Measurements from ENCODE around the gene PTPRN2. TPM values are rescaled to one million over a fixed set of nuclear protein-coding genes. Genes with fewer than 3 reads are reported as not detected.

PTPRN2 gene
- total RNA-seq, 1 donor from 2014 or later: 0.72 TPM

DNA sequence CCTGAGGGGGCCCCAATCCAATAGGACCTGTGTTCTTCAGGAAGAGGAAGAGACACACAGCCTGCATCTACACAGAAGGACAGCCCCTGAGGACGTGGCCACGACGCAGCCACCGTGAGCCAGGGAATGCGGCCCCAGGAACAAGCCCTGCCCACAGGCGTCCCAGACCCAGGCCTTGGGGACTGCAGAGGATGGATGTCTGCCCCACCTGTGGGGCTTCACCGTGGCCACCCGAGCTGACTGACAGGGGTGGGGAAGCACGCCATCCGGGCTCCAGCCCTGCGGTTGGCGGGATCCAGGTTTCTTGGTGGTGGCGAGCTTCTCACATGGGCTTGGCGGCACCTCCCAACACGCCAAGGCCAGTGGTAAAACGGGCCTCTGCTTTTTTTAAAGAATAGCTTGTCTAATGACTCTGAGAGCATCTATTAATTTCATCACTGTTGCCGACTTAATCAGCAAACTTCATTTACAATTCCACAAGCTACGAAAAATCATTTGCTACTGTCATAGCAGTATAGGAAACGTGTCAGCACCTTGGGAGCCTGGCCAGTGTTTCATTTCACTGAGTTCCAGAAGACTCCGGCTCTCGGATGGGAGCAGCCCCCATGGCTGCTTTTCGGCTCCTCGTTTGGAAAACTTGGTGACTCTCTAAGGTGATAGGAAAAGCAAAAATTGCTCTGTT, 584.0 kb downstream of the PTPRN2 start:
- DNase-seq (ENCODE audit: low spot score): no peak

DNA sequence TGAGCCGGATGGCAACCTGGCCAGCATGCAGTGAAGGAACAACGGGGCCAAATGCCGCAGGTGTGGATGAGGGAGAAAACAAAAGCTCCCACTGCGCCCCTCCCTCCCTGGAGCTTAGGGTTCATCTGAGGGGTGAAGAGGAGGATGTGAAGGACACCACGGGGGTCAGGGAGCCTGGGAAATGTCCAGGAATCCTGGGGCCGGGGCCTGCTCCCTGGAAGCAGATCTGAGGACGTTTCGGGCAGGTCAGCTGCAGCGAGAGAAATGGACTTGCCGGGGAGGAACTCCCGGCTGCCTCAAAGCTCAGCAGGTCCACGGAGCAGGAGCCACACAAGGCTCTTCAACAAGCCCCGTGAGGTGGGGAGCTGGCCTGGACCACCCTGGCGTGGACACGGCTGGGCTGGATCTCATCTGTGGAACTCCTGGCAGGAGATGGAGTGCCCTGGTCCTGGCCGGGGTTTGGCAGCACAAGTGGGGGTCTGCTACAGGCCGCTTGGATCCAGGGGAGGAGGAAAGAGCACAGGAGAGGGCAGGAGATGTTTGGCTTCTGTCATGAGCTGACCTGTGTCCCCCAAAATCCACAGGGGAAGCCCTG, 585.0 kb downstream of the PTPRN2 start:
- no peak for DNase-seq (ENCODE audit: low spot score)

DNA sequence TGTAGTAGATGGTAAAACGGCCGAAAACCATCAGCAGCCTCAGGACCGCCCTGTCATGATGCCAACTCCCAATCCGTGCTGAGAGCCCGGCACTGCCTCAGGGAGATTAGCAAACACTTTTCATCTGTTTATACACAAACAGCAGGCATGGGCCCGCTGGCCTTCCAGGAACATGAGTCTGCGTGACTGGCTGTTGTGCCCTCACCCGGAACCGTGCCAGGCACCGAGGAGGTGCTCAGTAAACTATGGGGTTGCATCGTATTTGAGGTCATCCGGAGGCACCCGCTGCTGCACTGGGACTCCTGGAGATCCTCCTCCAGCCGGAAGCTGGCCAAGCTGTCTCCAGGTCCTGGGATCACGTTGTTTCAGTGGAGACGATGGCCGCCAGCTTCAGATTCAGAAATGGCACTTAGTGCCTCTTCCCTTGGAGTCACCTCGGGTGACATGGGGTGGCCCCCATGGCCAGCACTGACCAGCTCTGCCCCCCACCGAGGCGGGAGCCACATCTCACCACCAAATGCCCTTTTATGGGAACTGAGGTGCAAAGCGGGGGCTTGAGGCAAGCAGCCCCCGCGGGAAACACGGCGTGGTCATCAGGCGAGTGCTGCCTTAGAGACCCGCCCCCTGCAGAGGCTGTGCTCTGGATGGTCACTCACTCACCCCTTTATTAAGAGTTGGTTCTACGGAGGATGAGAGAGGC, 585.9 kb downstream of the PTPRN2 start:
- no peak for DNase-seq (ENCODE audit: low spot score)

DNA sequence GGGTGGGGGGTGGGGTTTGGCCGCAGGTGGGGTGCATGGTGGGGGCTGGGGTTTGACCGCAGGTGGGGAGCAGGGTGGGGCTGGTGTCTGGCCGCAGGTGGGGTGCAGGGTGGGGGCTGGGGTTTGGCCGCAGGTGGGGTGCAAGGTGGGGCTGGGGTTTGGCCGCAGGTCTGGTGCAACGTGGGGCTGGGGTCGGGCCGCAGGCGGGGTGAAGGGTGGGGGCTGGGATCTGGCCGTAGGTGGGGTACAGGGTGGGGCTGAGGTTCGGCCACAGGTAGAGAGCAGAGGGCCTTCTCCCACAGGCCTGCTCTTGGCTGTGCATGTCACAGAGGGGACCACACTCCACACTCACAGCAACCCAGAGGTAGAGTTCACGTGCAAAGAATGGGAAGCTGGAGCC, 586.6 kb downstream of the PTPRN2 start:
- no peak for DNase-seq (ENCODE audit: low spot score)

DNA sequence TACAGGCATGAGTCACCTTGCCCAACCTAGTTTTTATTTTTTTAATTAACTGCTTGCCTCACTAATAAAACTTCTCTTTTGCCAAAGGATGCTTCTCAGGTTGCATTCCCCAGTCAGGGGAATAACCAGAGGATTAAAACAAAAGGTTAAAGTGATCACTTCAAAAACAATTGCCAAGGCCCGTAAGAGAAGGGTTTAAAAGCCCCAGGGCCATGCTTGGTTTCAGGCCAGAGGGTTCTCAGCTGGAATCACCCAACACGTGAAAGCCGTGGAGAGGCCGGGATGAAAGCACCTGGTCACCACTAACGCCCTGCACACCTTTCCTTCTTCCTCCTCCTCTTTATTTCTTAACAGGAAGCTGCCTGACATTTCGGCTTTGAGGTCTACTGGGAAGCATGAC, 587.5 kb downstream of the PTPRN2 start:
- no peak for DNase-seq (ENCODE audit: low spot score)

DNA sequence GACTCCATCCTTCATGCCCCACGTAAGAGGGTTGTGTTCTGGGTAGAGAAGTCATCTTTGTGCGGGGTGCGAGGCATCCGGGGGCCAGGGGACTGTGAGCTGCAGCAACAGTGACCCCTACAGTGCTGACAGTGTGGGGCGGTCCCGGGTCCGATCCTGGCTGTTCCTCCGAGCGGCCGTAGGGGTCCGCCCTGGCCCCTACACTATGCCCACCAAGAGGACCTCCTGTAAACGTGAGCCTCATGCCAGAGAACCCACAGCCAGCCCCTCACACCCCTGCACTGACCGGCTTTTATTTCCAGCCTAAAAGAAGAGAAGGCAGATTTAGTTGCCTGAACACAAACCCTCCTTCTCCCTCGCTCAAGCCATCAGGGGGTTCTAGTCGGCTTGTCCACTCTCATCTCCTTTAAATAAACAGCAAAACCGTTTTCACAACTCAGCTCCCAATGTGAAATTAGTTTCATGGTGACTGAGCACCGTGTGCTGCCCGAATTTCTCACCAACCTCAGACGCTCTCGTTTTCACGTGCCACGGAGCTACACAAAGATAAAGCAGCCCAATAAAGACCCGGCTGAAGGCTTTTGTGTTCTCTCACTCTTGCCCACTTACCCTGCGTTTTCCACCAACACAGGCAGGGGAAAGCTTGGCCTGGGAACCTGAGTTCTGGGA, 588.6 kb downstream of the PTPRN2 start:
- no peak for DNase-seq (ENCODE audit: low spot score)

DNA sequence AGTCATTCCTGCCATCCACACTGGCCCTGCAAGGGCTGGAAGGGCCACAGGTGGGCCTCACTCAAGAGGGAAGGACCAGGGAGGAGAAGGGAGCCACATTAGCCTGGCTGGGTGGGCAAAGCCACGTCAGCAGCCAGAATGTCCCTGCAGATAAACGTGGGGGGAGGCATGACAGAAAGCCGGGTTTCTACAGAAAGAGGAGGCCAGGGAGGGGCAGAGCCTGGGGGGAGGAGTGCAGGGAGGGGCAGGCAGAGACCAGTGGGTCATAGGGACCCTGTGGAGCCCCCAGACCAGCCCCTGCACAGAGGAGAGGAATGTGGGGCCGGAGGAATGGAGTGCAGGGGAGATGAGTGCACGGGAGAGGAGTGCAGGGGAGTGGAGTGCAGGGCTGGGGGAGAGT, 590.2 kb downstream of the PTPRN2 start:
- DNase-seq (ENCODE audit: low spot score): no peak

DNA sequence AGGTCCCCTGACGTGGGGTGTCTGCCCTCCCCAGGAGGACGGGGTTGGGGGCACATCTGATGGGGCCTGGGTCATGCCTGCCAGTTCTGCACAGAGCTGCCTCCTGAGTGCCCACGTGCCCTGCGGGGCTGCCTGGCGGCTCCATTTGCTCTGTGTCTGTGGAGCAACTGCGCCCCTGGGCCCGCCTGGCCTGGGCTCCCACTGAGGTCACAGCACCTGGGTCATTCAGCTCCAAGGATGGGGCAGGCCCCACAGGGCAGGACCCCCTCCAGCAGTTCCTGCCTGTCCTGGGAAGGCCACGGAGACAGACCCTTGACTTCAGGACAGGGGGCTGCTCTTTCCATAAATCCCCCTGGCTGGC, 590.6 kb downstream of the PTPRN2 start:
- no peak for DNase-seq (ENCODE audit: low spot score)

DNA sequence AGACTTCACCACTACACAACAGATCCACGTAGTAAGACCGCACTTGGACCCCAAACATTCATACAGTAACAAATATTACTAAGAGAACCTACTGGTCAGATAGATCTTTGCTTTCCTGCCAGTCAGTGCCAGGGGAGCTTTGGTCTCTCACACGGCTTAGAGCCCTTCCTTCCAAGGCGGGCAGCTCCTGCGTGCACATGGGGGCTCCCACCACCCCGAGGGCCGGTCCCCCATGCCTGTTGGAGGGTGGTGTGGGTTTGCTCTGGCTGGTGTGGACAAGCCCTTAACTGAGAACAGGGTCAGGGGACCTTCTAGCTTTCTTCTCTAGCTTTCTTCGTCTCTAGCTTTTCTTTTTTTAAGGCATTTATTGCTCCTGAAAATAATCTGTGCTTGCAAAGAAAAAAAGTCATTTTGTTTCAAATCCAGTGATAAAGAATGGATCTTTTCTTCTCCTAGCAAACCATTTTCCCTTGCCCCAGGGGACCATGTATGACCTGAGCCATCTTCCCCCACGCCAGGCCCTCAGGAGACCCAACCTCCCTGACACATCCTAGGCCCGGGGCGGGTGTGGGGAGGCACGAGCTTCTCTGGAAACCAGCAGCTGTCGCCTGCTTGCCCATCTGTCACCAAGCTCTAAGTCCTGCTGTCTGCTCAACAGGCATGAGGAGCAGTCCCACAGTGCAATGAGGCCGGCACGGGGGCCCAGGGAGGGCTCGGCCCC, 591.1 kb downstream of the PTPRN2 start:
- no peak for DNase-seq (ENCODE audit: low spot score)

DNA sequence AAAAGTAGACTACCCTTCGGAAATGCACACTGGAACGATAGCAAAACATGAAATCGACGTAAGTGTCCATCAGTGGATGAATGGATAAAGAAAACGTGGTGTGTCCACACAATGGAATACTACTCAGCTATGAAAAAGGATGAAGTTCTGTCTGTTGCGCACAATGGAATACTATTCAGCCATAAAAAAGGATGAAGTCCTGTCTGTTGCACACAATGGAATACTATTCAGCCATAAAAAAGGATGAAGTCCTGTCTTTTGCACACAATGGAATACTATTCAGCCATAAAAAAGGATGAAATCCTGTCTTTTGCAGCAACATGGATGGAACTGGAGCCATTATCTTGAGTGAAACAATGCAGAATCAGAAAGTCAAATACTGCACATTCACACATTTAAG, 591.8 kb downstream of the PTPRN2 start:
- DNase-seq (ENCODE audit: low spot score): no peak

DNA sequence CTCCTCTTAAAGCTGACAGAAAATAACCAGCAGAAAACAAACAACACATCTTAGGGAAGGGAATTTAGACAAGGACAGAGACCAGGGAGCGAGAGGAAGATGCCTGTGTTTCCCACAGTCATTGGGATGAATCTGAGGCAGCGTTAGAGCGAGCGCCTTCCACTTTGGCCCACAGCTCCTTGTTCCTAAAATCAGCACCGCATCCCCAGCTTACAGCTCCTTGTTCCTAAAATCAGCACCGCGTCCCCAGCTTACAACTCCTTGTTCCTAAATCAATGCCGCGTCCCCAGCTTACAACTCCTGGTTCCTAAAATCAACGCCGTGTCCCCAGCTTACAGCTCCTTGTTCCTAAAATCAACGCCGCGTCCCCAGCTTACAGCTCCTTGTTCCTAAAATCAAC, 593.3 kb downstream of the PTPRN2 start:
- no peak for DNase-seq (ENCODE audit: low spot score)

DNA sequence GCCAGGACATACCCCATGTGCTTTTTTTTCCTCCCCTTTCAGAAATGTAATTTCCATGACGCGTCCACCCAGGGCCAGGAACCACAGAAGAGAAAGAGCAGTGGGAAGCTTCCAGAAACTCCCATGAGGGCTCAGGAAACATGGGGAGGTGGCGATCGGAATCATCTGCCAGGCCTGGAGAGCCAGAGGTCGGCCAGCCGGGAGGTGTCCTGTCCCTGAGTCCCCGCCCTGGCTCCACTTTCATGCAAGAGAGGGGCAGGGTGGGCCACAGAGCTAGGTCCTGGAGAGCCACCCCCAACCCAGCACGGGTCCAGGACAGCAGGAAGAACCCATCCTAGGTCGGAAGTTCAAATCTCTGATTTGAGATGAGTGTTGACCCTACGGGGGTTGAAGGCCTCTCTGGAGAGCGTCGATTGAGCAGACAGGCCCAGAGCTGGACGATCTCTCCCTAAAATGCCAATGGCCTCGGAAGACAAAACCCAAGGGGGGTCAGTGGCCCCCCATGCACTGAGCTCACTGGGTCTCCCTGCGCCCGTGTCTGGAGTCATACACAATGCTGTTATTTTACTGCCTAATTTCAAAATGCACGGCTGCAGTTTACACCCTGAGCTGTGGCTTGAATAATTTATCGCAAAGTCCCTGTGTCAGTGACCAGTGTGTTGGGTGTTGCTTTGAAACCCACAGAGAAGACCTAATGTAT, 594.1 kb downstream of the PTPRN2 start:
- no peak for DNase-seq (ENCODE audit: low spot score)

DNA sequence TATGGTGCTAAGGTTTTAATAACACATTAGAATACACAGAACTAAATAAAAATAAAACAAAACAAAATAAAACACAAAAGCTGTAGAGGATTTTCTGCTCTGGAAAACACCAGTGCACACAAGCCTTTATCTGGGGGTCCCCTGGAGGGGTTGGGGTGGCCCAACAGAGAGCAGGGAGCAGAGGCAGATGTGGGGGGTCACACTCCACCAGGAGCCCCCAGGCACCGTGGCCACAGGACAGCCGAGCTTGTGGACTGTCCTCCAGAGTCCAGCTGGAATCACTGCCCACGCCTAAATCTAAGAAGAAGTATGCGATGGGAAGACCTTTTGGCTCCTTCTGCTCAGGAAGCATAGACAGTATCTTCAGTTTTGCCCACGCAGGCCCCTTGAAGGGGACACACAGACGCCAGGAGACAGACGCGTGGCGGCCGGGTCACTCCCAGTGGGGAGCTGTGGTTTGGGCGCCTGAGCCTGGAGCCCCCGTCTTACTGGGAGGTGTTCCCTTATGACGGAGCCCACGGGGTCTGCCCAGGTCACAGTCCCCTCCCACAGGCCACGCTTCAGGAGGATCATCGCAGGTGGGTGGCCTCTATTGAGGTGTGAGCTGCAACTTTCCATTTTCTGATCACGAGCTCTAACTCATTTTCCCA, 595.0 kb downstream of the PTPRN2 start:
- DNase-seq (ENCODE audit: low spot score): no peak

DNA sequence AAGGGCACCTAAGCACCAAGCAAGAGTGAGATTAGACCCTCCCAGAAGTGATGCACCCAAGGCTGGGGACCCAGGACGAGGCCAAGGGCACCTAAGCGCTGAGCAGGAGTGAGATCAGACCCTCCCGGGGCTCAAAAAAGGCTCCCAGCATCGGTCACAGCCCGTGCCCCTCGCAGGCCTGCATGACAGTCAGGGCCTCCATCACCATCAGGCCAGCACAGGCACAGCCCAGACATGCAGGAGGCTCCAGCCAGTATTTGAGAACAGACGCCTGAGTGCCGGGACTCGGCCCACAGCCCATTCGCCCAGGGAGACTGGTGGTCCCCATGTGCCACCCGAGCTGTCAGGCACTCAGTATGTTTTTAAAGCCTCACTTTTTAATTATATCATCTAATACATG, 595.9 kb downstream of the PTPRN2 start:
- DNase-seq (ENCODE audit: low spot score): no peak

DNA sequence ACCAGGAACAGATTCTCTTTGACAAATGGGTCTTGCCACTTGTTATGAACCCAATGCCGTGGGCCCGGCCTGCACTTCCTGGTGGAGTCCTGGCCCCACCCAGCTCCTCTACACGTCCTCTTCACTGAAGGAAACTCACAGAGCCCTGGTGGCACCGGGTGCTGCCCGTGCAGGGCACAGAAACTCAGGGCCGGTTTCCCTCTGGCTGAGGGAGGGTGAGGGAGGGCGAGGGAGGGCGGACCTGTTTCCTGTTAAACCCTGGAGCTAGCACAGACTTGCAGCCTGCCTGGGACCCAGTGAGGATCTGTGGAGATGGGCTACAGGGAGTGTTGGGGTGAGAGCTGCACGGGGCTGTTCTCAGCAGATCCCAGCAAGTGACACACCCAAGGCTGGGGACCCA, 596.3 kb downstream of the PTPRN2 start:
- DNase-seq (ENCODE audit: low spot score): no peak

DNA sequence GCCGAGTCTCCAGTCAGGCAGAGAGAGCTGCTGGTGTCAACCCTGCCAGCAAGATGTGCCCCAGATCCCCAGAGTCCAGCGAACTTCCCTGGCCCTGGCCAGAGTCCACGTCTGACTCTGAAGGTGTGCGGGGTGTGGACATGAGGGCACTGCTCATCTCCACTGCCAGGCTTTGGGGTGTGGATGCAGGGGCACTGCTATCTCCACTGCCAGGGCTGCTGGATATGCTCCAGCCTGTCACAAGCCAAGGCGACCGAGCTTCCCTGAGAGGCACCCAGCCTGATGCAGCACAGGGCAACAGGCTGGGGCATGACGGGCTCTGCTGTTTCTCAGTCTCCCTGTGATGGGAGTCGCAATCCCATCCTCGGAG, 596.8 kb downstream of the PTPRN2 start:
- DNase-seq (ENCODE audit: low spot score): no peak

DNA sequence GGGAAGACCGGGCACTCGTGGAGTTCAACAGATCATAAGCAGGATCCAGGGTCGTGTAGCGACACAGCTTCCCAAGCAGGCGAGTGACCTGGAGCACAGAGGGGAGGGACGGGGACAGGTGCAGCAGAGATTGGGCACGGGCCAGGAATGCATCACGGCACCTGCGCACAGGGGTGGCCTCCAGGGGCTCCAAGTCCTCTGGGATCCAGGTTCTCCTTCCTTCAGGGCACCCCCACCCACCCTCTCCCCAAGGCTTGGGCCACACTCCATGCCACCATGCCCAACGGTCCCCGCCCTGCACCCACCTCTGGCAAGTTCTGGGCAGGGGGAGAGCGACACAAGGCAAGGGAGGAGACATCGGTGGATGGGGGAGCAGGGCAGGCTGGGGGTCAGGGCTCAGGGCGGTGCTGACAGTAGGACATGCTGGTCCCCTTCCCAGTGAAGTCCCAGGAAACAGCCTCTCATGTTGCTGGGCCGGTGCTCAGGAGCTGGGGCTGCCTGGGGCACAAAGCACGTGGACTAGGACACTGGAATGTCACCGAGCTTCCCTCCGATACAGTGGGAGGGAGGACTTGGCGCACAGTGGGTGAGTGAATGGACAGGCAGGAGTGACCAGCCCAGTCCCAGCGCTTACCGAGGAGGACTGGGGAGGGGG, 597.3 kb downstream of the PTPRN2 start:
- DNase-seq (ENCODE audit: low spot score): no peak

DNA sequence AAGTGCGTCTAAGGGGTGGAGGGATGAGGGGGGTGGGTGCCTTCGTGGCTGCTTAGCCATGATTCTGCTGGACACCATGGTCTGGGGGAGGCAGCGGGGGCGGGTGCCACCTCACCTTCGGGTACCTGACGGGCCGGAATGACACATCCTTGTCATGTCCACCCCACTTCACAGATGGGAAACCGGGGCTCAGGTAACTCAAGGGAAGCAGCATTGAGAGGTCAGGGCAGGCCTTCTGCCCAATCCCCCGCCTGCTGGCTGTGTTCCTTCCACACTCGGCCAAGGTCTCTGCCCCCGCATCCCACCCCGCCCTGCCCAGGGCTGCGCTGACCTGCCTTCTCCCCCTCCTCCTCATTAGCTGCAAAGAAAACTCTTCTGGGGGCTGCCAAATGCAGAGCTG, 598.0 kb downstream of the PTPRN2 start:
- no peak for DNase-seq (ENCODE audit: low spot score)

DNA sequence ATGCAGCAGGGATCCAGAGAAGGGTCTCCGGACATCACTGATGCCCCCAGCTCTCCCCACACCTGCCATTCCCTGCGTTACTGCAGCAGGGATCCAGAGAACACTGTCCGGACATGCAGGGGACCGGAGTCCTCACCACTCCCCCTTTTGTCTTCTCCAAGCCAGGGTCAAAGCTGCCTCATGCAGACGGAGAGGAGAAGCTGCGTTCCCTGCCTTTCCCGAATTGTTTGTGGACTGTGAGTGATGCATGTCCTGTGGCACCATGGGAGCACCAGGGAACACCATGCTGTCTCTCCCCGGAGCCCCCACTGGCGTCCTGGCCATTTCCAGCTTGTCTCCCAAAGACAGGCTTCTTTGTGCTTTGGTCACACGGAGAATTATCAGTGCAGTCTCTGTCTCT, 599.7 kb downstream of the PTPRN2 start:
- no peak for DNase-seq (ENCODE audit: low spot score)

DNA sequence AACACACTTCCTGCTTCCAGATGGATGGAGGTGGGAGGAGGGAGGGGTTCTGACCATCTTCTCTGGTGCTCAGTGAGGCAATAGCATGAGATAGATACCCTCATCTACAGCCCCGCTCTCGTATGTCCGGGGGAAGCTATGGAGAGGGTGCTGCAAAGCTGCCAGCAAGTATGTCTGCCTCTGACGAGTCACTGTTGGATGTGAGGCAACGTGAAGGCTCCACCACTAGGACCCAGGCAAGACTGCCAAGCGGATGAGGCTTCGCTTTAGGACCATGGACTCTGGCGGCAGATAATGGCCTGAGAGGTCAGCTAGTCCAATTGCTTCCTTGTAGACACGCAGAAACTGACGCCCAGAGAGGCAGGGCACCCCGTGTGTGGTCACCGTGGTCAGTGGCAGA, 601.6 kb downstream of the PTPRN2 start:
- no peak for DNase-seq (ENCODE audit: low spot score)

All from umbilical cord (tissue), 2 donors.